Suppressor macrophage (primary cell): ENCODE measurements around the gene TMPRSS2.

Experiments used
- DNase-seq, 4 experiments: peaks; one replicate each; pipeline ENCODE4 v3.0.0-alpha.2; 2020 to 2022
- total RNA-seq, 17 experiments: gene quantifications; one replicate each; lab custom pipeline; 2026; ENCODE audit warnings: mixed read lengths in 6 of 17, inconsistent platforms in 3 of 17; lab: John Stamatoyannopoulos, UW

The TMPRSS2 gene
- total RNA-seq, result 0 to 4.8 (median 0) reads per million in 17 experiments

DNA sequence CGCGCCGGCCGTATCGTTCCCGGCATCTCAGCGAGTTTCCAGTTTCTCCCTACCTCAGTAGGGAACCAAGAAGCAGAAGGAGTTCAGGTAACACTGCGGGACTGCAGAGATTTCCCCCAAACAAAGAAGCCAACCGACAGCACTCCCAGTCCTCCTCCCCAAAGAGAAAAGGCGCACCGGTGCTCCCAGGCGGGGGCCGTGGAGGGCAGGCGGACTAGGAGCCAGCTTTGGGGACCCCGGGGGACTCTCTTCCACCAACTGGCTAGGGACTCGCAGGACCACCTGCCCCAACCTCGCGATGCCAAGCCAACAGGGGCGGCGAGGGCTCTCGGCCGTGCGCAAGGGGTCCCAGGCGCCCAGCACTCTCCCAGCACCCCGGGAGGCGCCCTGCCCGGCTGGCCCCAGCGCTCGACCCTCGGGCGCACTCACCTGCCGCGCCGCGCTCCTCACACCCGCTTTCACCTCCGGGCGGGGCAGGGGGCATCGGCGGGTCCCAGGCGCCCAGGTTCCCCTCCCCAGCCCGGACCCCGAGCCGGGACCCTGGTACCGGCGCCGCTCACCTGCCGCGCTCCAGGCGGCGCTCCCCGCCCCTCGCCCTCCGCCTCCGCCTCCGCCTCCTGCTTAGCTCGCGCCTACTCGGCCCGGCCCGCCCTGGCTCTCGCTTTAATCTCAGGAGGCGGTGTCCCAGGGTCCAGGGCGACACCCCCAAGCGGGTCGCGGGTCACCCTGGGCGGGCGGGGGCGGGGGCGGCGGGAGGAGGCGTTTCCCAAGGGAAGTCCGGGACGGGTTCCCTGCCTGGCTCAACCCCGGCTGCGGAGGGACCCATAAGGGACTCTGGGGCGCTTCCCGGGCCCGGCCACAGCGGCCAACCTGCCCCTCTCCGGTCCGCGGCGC is at the start of gene TMPRSS2:
TMPRSS2 (minus strand) TSS at position 638 of the 894 bp plus-strand sequence. CDS start 10,025 bp downstream, outside the sequence.
- DNase-seq, result no peak

DNA sequence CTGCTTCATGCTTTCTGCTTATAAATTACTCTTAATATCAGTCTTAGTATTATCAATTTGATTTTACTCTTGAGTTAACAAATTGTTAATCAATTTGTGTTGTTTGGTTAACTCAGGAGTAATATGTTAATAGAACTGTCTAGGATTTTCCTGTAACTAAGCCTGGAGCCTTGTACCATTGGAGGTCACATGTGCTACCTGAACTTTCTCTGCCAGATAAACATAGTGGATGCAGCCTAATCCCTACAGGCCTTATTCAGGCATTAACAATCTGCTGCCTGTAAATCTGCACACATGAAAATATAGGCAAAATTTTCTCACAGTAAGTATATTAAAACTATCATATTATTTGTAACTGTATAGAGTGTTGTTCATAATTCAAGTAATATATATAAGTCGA is 47.1 kb upstream of the TMPRSS2 start:
- no peak for DNase-seq

DNA sequence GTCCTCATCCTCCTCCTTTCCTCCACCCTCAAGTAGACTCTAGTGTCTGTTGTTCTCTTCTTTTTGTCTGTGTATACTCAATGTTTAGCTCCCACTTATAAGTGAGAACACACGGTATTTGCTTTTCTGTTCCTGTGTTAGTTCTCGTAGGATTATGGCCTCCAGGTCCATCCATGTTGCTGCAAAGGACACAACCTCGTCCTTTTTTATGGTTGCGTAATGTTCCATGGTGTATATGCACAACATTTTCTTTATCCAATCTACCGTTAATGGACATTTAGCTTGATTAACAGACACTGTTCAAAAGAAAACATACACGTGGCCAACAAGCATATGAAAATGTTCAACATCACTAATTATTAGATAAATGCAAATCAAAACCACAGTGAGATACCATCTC is 44.3 kb upstream of the TMPRSS2 start:
- DNase-seq, result no peak

DNA sequence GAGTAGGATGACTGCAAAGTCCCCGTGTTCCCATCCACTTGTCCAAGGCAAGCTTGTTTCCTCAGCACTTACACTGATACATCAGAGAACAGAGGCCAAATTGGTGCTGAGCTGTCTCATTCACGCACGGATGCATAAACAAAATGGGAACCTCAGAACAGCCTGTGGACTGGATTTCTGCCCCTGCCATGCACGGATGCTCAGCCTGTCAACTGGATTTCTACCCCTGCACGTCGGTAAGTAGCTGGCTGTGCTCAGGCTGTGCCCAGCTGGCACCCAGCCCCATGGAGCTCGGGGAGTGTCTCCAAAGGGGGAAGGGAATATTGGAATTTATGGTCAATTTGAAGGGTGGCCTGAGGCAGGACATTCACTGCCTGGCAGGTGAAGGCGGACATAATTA is 40.8 kb upstream of the TMPRSS2 start:
- DNase-seq, result no peak

DNA sequence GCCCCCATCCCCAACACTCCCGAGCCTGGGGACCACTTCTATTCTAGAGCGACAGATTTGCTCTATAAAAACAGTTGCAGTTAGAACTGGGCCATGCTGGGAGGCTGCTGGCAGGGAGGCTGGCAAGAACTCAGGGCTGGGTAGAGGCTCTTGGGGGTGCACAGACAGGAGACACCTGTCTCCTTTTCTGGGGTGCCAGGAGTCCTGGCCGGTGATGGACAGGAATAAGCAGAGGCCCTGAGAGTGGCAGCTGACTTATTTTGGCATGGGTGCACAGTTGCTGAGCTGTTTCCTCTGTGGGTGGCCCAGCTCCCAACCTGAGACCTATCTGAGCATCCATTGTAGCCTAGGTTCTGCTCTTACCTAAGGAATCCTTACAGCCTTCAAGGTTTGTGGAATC is 39.2 kb upstream of the TMPRSS2 start:
- DNase-seq, result no peak

DNA sequence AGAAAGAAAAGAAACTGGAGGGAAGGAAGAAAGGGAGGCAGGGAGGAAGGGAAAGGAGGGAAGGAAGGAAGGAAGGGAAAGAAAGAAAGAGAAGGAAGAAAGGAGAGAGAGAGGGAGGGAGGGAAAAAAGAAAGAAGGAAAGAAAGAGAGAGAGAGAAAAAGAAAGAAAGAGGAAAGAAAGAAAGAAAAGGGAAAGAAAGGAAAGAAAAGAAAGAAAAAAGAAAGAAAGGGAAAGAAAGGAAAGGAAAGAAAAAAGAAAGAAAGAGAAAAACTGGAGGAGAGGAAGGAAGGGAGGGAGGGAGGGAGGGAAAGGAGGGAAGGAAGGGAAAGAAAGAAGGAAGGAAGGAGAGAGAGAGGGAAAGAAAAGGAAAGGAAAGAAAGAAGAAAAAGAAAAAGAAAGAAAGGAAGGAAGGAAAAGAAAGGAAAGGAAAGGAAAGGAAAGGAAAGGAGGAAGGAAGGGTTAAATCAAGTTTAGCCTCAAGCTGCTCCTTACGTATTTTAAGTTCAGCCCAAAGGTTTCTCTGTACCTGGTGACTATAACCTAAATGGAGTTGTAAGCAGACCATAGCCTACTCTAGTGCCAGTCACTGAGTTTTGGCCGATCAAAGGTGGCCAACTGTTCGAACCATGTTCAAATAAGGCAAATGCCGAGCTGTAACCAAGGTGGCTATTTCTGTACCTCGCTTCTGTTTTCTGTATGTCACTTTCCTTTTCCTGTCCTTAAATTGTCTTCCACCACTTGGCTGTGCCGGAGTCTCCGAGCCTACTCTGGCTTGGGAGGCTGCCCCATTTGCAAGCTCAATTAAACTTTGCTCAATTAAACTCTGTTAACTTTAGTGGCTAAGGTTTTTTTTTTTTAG is 37.8 kb upstream of the TMPRSS2 start:
- no peak for DNase-seq

DNA sequence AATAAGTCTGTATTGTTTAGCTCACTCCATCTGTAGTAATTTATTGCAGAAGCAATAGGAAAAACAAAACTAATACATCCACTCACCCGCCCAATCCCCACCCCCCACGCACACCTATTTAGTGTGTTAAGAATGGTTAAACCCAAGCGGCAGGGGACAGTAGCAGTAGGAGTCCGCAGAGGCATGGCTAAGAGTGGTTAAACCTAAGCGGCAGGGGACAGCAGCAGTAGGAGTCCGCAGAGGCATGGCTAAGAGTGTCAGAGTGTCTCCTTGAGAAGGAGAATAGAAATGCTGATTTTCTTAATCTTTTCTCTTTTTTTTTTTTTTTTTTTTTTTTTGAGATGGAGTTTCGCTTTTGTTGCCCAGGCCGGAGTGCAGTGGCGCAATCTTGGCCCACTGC is 34.8 kb upstream of the TMPRSS2 start:
- DNase-seq, result no peak

DNA sequence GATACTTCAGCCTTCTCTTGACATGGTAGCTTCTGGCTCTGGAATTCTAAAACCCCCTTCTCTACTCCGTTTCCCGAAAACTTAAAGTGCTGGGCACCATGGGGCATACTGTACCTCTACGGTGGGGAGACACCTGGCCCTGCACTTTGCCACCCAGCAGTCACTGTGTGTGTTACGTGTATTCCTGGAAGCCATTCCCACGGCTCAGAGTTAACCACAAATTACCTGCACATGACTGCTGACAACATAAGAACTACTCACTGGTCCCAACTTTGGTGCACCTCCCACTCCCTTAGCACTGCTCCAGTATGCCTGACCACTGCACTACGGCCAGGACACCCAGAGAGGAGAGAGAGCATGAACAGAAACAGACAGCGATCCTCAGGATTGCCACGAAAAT is 29.4 kb upstream of the TMPRSS2 start:
- DNase-seq, result no peak

DNA sequence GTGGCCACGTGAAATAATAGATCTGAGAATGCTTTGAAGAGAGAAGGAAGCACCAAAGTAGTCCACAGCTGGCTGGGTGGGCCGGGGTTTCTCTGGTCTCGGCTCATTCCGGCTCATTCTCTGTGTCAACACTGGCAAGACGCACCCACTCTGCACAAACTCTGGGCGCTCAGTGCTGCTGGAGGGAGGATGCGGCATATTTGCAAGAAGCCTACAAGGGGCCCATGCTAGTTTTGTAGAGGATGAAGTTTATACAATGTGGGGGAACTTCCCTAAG is 28.8 kb upstream of the TMPRSS2 start:
- no peak for DNase-seq

DNA sequence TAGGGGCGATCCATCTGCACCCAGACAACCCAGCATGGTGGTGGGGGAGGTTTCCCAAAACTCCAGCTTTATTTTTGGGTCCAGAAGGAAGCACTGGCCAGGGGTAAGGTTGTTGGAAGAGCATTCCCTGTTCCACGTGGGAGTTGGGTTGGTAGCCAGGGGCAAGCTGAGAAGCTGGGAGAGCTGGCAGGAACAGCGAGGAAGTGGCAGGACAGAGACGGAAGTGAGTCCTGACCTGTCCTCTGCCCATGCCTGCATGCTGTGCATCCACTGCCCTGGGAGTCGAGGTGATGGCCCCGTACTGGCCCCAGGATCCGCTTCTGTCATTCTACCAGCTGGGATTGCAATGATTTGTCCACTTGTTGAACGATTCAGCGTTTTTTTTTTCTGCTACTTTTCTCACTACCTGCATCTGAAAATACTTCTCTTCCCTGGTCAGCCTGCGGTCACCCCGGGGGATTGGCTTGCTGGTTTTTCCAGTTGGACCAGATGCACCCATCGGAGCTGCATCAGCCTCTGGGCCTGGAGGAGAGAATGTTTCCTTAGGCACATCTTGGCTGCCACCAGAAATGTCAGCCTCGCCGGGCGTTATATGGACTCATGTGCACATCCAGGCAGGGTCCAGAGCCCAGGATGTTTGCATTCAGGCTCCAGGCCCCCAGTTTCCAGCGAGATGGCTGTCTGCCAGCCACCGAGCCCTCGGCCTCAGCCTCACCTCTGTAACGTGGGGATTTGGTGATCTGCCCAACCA is 28.3 kb upstream of the TMPRSS2 start:
- DNase-seq, result no peak

DNA sequence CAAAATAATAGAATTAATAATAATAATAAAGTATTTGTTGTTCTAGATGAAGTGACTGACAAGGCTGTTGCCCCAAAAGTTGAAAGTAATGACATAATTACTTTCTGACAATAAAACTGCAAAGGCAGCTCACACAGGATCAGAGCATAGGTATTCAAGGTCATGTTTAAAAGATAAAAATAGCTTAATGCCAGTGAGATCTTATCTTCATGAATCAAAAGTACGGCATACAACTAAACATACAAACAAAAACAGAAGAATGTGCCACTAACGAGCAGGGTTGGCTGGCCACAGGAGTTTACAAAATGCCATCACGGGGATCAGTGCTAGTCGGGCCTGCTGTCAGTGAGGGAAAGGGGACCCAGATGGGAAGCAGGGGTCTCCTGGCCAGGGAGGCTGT is 22.4 kb upstream of the TMPRSS2 start:
- no peak for DNase-seq

DNA sequence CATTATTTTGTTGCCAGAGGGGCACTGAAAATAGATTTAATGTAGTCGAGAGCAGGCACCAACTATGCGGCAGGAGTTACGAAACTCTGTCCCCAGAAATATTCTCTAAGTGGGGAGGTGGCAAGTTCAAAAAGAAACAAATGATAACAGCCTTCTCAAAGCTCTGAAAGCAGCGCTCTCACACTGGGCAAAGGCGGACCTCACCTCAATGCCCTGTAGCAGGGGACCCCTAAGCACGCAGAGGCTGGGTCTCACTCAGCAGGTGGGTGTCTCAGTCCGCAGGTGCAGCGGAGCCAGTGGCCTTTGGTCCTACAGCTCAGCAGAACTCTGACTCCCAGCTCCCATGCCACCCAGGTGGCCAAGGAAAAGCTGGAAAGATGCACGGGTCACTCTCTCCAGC is 21.8 kb upstream of the TMPRSS2 start:
- no peak for DNase-seq

DNA sequence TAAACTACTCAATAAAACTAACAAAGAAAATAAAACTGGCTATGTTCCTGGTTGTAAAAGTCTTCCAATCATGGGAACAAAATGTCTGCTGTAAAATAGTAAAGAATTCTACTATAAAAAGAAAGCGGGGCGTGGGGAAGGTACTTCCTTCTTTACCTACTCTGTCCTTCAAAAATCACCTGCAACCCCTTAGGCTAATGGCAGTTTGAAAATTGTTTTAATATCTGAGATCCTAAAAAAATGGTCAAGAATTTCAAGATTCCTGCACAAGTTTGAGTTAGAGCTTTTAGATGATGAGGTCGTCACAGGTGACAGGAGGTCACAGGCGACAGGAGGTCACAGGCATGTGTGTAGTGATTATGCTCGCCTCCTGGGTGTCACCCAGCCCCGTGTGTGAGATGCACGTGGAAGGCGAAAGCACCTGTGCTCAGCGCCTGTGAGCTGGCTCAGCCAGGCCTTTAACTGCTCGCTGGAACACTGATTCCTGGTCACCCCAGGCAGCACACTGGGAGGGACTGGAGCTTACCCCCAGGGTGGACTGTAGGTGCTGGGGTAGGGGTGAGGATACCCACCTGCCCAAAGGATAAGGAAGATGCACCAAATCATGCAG is 18.6 kb upstream of the TMPRSS2 start:
- no peak for DNase-seq

DNA sequence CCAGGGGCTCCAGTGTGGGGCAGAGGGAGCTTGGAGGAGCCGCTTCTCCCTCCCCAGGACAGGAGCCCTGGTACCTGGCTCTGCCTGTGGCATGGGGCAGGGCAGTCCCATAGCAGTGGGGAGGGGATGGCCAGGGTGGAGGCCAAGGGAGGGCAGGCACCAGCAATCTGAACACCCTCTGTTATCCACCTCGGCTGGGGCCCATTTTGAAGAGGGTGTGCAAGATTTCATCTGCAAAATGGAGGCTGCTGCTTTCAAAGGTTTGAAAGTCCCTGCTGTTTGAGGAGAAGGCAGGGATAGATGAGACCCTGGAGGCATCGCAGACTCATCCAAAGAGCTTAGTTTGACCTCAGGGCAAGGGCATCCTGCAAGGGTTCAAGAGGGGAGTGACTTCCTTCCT is 15.2 kb upstream of the TMPRSS2 start:
- DNase-seq, result no peak

DNA sequence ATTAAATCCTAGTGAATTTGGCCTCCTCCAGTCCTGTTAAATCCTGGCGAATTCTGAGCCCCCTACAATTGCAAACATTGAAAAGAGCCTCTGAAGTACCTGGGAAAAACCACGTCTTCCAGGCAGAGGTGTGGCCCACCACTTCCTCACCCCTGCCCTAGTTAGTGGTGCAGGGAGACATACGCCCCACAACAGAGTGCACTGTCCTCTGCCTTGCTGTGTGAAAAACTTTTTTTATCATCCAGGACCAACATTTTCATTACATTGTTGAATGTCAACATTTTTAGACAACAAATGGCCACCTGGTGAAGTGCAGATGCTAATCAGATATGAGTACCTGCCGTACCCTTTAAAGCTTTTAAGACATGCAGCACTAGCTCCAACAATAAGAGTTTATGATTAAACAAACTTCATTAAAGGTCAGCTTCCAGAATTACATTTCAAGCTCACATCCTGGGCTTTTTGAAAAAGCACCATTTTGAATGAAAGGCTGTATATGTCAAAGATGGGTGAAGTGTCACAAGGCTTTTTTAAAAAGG is 13.6 kb upstream of the TMPRSS2 start:
- DNase-seq, result no peak

DNA sequence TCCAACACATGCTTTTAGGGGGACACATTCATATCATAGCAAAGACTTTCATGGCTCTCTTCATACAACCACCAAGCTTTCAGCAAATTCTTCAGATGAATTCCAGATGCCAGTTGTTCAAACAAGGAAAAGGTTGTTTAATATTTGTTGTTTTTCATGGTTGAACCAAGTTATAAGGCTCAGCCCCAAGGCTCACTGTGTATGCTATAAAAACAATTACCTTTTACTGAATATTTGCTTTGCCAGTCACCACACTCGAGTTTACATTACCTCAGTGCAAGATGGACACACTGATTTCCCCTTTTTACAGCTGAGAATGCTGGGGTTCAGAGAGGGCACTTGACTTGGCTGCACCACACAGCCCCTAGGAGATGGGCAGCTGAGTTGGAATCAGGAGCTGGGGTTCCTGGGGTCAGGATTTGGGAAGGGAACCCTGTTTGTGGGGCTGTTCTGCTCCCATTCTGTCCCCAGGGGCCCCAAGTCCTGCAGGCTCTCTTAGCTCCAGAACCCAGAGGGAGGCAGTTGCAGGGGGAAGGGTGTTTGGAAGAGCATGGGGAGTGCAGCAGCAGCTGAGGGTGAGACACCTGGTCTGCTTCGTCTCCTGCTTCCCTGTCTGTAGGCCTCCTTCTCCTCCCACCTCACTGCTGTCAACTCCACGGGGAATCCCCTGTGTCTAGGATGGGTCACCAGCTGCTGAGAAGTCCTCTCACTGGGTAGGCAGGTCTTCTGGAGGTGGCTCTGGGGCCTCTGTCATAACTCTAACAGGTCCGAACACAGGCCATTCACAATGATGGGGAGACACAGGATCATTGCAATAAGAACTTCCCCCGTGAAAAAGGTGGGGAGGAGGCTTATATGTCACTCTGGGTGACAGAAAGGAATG is 12.8 kb upstream of the TMPRSS2 start:
- no peak for DNase-seq

DNA sequence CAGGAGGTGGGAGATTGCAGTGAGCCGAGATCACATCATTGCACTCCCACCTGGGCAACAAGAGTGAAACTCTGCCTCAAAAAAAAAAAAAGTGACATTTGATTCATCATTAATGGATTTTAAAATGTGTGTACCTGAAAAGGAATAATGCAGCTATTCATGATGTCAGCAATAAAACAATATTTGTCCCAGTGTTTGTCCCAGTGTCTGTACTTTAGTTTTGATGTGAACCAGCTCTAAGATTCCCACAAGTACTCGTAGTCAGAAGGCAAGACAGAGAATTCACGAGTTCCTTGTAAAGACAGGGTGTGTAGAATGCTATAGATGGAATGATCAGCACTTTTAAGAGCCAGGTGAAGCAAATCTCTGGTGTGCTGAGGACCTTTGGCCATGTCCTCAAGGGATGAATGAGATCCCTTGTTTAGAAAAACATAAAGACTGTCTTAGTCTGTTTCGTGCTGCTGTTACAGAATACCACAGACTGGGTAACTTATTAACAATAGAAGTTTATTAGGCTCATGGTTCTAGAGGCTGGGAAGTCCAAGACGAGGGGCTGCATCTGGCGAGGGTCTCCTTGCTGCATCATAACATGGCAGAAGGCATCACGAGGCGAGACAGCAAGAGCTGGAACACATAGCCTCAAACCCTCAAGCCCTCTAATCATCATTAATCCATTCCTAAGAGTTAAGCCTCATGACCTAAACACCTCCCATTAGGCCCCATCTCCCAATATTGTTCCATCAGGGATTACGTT is 12.0 kb upstream of the TMPRSS2 start:
- DNase-seq, result no peak

DNA sequence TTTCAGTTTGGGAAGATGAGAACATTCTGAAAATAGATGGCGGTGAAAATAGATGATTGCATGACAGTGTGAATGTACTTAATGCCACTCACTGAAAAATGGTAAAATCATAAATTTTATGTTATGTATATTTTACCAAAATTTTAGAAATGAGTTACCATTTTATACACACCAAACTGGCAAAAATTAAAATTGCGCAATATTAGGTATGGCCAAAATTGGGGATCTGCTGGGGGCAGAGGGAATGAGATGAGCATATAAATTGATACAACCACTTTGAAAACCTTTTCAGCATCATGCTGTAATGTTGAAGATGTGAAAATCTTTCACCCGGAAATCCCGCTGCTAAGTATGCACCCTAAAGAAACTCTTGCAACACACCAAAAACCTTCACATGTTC is 10.8 kb upstream of the TMPRSS2 start:
- no peak for DNase-seq

DNA sequence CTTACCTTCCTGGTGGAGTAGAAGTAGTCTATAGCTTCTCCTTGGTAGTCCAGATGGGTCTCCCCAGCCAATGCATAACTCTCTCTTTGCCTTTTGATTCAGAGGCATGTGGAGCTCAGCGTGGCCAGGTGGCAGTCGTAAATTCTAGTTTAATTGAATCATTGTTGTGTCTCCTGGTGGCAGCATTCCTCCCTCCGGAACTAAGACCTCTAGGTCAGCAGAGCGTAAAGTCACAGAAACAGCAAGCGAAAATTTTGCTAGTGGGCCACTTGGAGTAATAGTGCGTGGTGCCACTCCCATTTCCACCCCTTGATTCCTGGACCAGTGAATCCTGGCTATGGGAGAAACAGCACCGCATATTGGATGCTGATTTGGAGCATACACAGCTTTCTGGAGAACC is 3.9 kb upstream of the TMPRSS2 start:
- no peak for DNase-seq

DNA sequence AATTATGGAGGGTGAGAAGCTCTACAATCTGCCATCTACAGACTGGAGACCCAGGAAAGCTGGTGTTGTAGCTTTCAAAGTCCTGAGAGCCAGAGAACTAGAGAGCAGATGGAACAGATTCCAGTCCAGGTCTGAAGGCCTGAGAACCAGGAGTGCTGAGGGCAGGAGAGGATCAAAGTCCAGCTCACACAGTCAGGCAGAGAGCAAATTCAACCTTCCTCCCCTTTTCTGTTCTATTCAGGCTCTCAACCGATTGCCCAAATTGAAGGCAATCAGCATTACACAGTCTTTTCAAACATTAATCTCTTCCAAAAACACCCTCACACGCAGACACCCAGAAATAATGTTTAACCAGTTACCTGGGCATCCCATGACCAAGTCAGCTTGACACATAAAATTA is 2.5 kb upstream of the TMPRSS2 start:
- DNase-seq, result no peak

DNA sequence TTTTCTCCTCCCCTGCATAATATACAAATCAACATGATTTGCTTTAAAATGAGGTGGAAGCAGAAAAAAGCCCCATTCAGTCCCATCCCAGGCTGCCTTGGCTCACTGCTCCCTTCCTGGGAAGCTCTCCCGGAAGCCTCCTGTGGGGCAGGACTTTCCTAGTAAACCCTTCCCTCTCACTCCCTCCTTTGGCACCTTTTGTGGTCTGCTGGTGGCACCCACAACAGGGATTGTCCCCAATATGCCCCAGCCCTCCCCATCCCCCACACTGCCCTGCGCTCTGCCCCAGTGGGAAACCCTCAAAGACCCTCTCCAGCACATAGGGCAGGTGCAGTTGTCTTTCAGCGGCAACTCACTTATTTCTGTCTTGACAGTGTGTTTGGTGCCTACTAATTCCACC is 1.8 kb upstream of the TMPRSS2 start:
- no peak for DNase-seq
